ENCODE measurements around the gene DDX41.

DDX41 gene

GRCh38 chr5:177504086-177505056 lies 12.4 kb downstream of the DDX41 start:
- no peak overlapping the region for H3K4me3 ChIP-seq (ENCODE audit: low read depth, low read length)
- no peak overlapping the region for H3K27ac ChIP-seq (ENCODE audit: low read depth, low read length)
- H3K9me3 ChIP-seq (ENCODE audit: control insufficient read depth, insufficient read depth, low read length): no peaks in the 10 kb centered on the region
- no peak overlapping the region for H3K9ac ChIP-seq (ENCODE audit: low read depth, low read length)
- 0 out of 2 replicates have a peak, but pooled peaks cover 6% of the 10 kb centered on the region for H3K27me3 ChIP-seq (ENCODE audit: control insufficient read depth, insufficient read depth, low read length)
- H3K36me3 ChIP-seq (ENCODE audit: control insufficient read depth, insufficient read depth, low read length): peaks cover 8% of the 10 kb centered on the region; the same call in 1 of the 2 replicates
- H3K4me1 ChIP-seq (ENCODE audit: control insufficient read depth, insufficient read depth, low read length): peaks cover 15% of the 10 kb centered on the region

- H3K4me3 ChIP-seq (ENCODE audit: low read depth, low read length): no peak overlapping the region
- H3K36me3 ChIP-seq (ENCODE audit: control insufficient read depth, insufficient read depth, low read length): peaks cover 3% of the 10 kb centered on the region; the same call in 1 of the 2 replicates
- no peak overlapping the region for H3K9ac ChIP-seq (ENCODE audit: low read depth, low read length)
- no peaks in the 10 kb centered on the region for H3K9me3 ChIP-seq (ENCODE audit: control insufficient read depth, insufficient read depth, low read length)
- H3K27me3 ChIP-seq (ENCODE audit: control insufficient read depth, insufficient read depth, low read length): peaks cover 12% of the 10 kb centered on the region
- peaks cover 13% of the 10 kb centered on the region for H3K4me1 ChIP-seq (ENCODE audit: control insufficient read depth, insufficient read depth, low read length)
- H3K27ac ChIP-seq (ENCODE audit: low read depth, low read length): no peak overlapping the region
Observed at GRCh38 chr5:177503351-177504085, 13.2 kb downstream of the DDX41 start.

- no peaks in the 10 kb centered on the region for H3K36me3 ChIP-seq (ENCODE audit: control insufficient read depth, insufficient read depth, low read length)
- no peak overlapping the region for H3K4me3 ChIP-seq (ENCODE audit: low read depth, low read length)
- no peak overlapping the region for H3K9ac ChIP-seq (ENCODE audit: low read depth, low read length)
- H3K27me3 ChIP-seq (ENCODE audit: control insufficient read depth, insufficient read depth, low read length): peaks cover 16% of the 10 kb centered on the region
- H3K4me1 ChIP-seq (ENCODE audit: control insufficient read depth, insufficient read depth, low read length): peaks cover 16% of the 10 kb centered on the region
- no peak overlapping the region for H3K27ac ChIP-seq (ENCODE audit: low read depth, low read length)
- no peaks in the 10 kb centered on the region for H3K9me3 ChIP-seq (ENCODE audit: control insufficient read depth, insufficient read depth, low read length)
Observed at GRCh38 chr5:177502886-177503285, 13.9 kb downstream of the DDX41 start.

GRCh38 chr5:177501874-177502678 lies 14.7 kb downstream of the DDX41 start:
- no peak overlapping the region for H3K9ac ChIP-seq (ENCODE audit: low read depth, low read length)
- no peaks in the 10 kb centered on the region for H3K36me3 ChIP-seq (ENCODE audit: control insufficient read depth, insufficient read depth, low read length)
- H3K4me1 ChIP-seq (ENCODE audit: control insufficient read depth, insufficient read depth, low read length): peaks cover 16% of the 10 kb centered on the region
- no peak overlapping the region for H3K27ac ChIP-seq (ENCODE audit: low read depth, low read length)
- H3K9me3 ChIP-seq (ENCODE audit: control insufficient read depth, insufficient read depth, low read length): no peaks in the 10 kb centered on the region
- peaks cover 16% of the 10 kb centered on the region for H3K27me3 ChIP-seq (ENCODE audit: control insufficient read depth, insufficient read depth, low read length)
- H3K4me3 ChIP-seq (ENCODE audit: low read depth, low read length): no peak overlapping the region

- Histone ChIP-seq H3K4me3 (ENCODE audit: low read depth, low read length) (no peak overlapping the region), H3K9ac (ENCODE audit: low read depth, low read length) (no peak overlapping the region), H3K27me3 (ENCODE audit: control insufficient read depth, insufficient read depth, low read length) (peaks cover 16% of the 10 kb centered on the region), H3K4me1 (ENCODE audit: control insufficient read depth, insufficient read depth, low read length) (peaks cover 23% of the 10 kb centered on the region), H3K9me3 (ENCODE audit: control insufficient read depth, insufficient read depth, low read length) (no peaks in the 10 kb centered on the region), H3K27ac (ENCODE audit: low read depth, low read length) (peak overlapping the region; percentile 5), H3K36me3 (ENCODE audit: control insufficient read depth, insufficient read depth, low read length) (peaks cover 1% of the 10 kb centered on the region; the same call in 1 of the 2 replicates)
Observed at GRCh38 chr5:177500685-177501522, 15.9 kb downstream of the DDX41 start.

GRCh38 chr5:177499842-177500241 lies 16.9 kb downstream of the DDX41 start:
- H3K36me3 ChIP-seq (ENCODE audit: control insufficient read depth, insufficient read depth, low read length): peaks cover 5% of the 10 kb centered on the region; the same call in 1 of the 2 replicates
- H3K9me3 ChIP-seq (ENCODE audit: control insufficient read depth, insufficient read depth, low read length): no peaks in the 10 kb centered on the region
- peaks cover 16% of the 10 kb centered on the region for H3K27me3 ChIP-seq (ENCODE audit: control insufficient read depth, insufficient read depth, low read length)
- H3K4me3 ChIP-seq (ENCODE audit: low read depth, low read length): no peak overlapping the region
- H3K9ac ChIP-seq (ENCODE audit: low read depth, low read length): no peak overlapping the region
- H3K27ac ChIP-seq (ENCODE audit: low read depth, low read length): no peak overlapping the region
- H3K4me1 ChIP-seq (ENCODE audit: control insufficient read depth, insufficient read depth, low read length): peaks cover 33% of the 10 kb centered on the region

- peak overlapping the region; percentile 66 for H3K4me3 ChIP-seq (ENCODE audit: low read depth, low read length)
- no peak overlapping the region; the same call in 1 of the 2 replicates for H3K9ac ChIP-seq (ENCODE audit: low read depth, low read length)
- peaks cover 16% of the 10 kb centered on the region for H3K36me3 ChIP-seq (ENCODE audit: control insufficient read depth, insufficient read depth, low read length)
- H3K4me1 ChIP-seq (ENCODE audit: control insufficient read depth, insufficient read depth, low read length): peaks cover 41% of the 10 kb centered on the region
- no peaks in the 10 kb centered on the region for H3K9me3 ChIP-seq (ENCODE audit: control insufficient read depth, insufficient read depth, low read length)
- peak overlapping the region; percentile 98 for H3K27ac ChIP-seq (ENCODE audit: low read depth, low read length)
- H3K27me3 ChIP-seq (ENCODE audit: control insufficient read depth, insufficient read depth, low read length): peaks cover 16% of the 10 kb centered on the region
Observed at GRCh38 chr5:177498013-177498787, 18.6 kb downstream of the DDX41 start.

GRCh38 chr5:177497292-177498012 lies 19.3 kb downstream of the DDX41 start, which contains the start of gene PDLIM7:
Gene PDLIM7, minus strand, starts transcription at chr5:177497604. Its CDS starts 1,092 bp downstream, at chr5:177496512.
- Histone ChIP-seq H3K4me1 (ENCODE audit: control insufficient read depth, insufficient read depth, low read length) (peaks cover 41% of the 10 kb centered on the region), H3K27ac (ENCODE audit: low read depth, low read length) (peak within 1 kb of the TSS; percentile 98), H3K4me3 (ENCODE audit: low read depth, low read length) (peak within 1 kb of the TSS; percentile 74), H3K36me3 (ENCODE audit: control insufficient read depth, insufficient read depth, low read length) (peaks cover 23% of the 10 kb centered on the region), H3K9ac (ENCODE audit: low read depth, low read length) (peak within 1 kb of the TSS; percentile 93), H3K9me3 (ENCODE audit: control insufficient read depth, insufficient read depth, low read length) (no peaks in the 10 kb centered on the region), H3K27me3 (ENCODE audit: control insufficient read depth, insufficient read depth, low read length) (peaks cover 16% of the 10 kb centered on the region)

- Histone ChIP-seq H3K27ac (ENCODE audit: low read depth, low read length) (peak overlapping the region; percentile 98), H3K9ac (ENCODE audit: low read depth, low read length) (peak overlapping the region; percentile 93), H3K4me1 (ENCODE audit: control insufficient read depth, insufficient read depth, low read length) (peaks cover 41% of the 10 kb centered on the region), H3K27me3 (ENCODE audit: control insufficient read depth, insufficient read depth, low read length) (peaks cover 16% of the 10 kb centered on the region), H3K4me3 (ENCODE audit: low read depth, low read length) (peak overlapping the region; percentile 74), H3K9me3 (ENCODE audit: control insufficient read depth, insufficient read depth, low read length) (no peaks in the 10 kb centered on the region), H3K36me3 (ENCODE audit: control insufficient read depth, insufficient read depth, low read length) (peaks cover 28% of the 10 kb centered on the region)
Observed at GRCh38 chr5:177496727-177497291, 20.0 kb downstream of the DDX41 start.
